Activated naive CD8-positive, alpha-beta T cell treated with anti-CD3 and anti-CD28 coated beads for 36 hours (primary cell): ENCODE measurements around the gene UGT2B10. TPM values are rescaled to one million over a fixed set of nuclear protein-coding genes. Genes with fewer than 3 reads are reported as not detected.
"Not testable (repeated sequence)": the region's sequence is repeated elsewhere in the genome, so short reads cannot be mapped to it uniquely, and the experiment has no call there.

Source experiments
- DNase-seq: peaks from one replicate; pipeline ENCODE4 v3.0.0; 2021
- H3K27ac Mint-ChIP-seq: one replicate; pipeline ENCODE4 v1.8.0; 2022; ENCODE audit warnings: mild to moderate bottlenecking, moderate library complexity, mixed read lengths
- H3K27me3 Mint-ChIP-seq: one replicate; pipeline ENCODE4 v1.8.0; 2022; ENCODE audit warnings: mild to moderate bottlenecking, mixed read lengths
- H3K36me3 Mint-ChIP-seq: one replicate; pipeline ENCODE4 v1.8.0; 2021; ENCODE audit warnings: mild to moderate bottlenecking, mixed read lengths
- H3K4me1 Mint-ChIP-seq: one replicate; pipeline ENCODE4 v1.8.0; 2021; ENCODE audit warnings: mixed read lengths
- H3K4me3 Mint-ChIP-seq: one replicate; pipeline ENCODE4 v1.8.0; 2022; ENCODE audit warnings: mild to moderate bottlenecking, moderate library complexity, mixed read lengths
- H3K9me3 Mint-ChIP-seq: one replicate; pipeline ENCODE4 v1.8.0; 2022; ENCODE audit warnings: mixed read lengths
- total RNA-seq, 2 experiments: library from RNA; stranded (reverse); gene quantifications; one replicate each; pipeline ENCODE4 v1.2.3, GENCODE V29; 2021

UGT2B10 gene
- total RNA-seq, result not detected

GRCh38 chr4:68815617-68816409 is at the start of gene UGT2B10:
UGT2B10 (plus strand) TSS chr4:68815994; CDS start chr4:68816020, 26 bp downstream.
- not testable (repeated sequence) for DNase-seq, H3K36me3 Mint-ChIP-seq, H3K4me1 Mint-ChIP-seq, H3K27me3 Mint-ChIP-seq, H3K4me3 Mint-ChIP-seq, H3K9me3 Mint-ChIP-seq, H3K27ac Mint-ChIP-seq

DNA sequence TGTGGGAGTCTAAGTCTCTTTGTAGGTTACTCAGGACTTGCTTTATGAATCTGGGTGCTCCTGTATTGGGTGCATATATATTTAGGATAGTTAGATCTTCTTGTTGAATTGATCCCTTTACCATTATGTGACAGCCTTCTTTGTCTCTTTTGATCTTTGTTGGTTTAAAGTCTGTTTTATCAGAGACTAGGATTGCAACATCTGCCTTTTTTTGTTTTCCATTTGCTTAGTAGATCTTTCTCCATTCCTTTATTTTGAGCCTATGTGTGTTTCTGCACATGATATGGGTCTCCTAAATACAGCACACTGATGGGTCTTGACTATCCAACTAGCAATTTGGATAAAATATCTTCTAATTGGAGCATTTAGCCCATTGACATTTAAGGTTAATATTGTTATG is 44.0 kb upstream of the UGT2B10 start:
- not testable (repeated sequence) for H3K27me3 Mint-ChIP-seq, H3K36me3 Mint-ChIP-seq, DNase-seq, H3K4me1 Mint-ChIP-seq, H3K4me3 Mint-ChIP-seq, H3K9me3 Mint-ChIP-seq, H3K27ac Mint-ChIP-seq

- Mint-ChIP-seq H3K9me3 (no peaks in the 10 kb centered on the region), H3K27me3 (peaks cover 4% of the 10 kb centered on the region), H3K36me3 (no peaks in the 10 kb centered on the region), H3K4me3 (no peak overlapping the region), H3K4me1 (no peaks in the 10 kb centered on the region), H3K27ac (no peak overlapping the region)
- no peak for DNase-seq
Measured at GRCh38 chr4:68773699-68774098, 42.1 kb upstream of the UGT2B10 start.

DNA sequence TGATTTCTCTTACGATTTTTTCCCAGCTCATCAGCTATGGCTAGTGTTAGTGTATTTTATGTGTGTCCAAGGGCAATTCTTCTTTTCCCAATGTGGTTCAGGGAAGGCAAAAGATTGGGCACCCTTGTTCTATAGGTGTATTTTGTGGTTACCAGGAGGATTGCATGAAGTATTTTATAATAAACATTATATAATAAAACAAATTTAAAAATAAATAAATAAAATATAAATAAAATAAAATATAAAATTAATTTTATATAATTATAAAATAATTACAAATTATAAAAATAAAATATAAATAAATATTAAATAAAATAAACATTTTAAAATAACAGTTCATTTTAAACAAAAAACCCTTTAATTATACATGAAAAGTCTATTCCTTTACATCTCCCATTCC is 35.6 kb upstream of the UGT2B10 start:
- DNase-seq, result no peak
- Mint-ChIP-seq H3K27ac (no peak overlapping the region), H3K4me3 (no peak overlapping the region), H3K27me3 (no peaks in the 10 kb centered on the region), H3K9me3 (peaks cover 22% of the 10 kb centered on the region), H3K36me3 (no peaks in the 10 kb centered on the region), H3K4me1 (no peaks in the 10 kb centered on the region)

GRCh38 chr4:68797048-68797447 is 18.7 kb upstream of the UGT2B10 start:
- no peaks in the 10 kb centered on the region for H3K9me3 Mint-ChIP-seq
- H3K27ac Mint-ChIP-seq, result no peak overlapping the region
- H3K36me3 Mint-ChIP-seq, result no peaks in the 10 kb centered on the region
- H3K4me3 Mint-ChIP-seq, result no peak overlapping the region
- H3K4me1 Mint-ChIP-seq, result no peaks in the 10 kb centered on the region
- no peak for DNase-seq
- H3K27me3 Mint-ChIP-seq, result peaks cover 3% of the 10 kb centered on the region

GRCh38 chr4:68797618-68798017 is 18.2 kb upstream of the UGT2B10 start:
- no peaks in the 10 kb centered on the region for H3K36me3 Mint-ChIP-seq
- H3K27ac Mint-ChIP-seq, result no peak overlapping the region
- no peak for DNase-seq
- H3K4me1 Mint-ChIP-seq, result no peaks in the 10 kb centered on the region
- no peaks in the 10 kb centered on the region for H3K9me3 Mint-ChIP-seq
- peaks cover 2% of the 10 kb centered on the region for H3K27me3 Mint-ChIP-seq
- no peak overlapping the region for H3K4me3 Mint-ChIP-seq

DNA sequence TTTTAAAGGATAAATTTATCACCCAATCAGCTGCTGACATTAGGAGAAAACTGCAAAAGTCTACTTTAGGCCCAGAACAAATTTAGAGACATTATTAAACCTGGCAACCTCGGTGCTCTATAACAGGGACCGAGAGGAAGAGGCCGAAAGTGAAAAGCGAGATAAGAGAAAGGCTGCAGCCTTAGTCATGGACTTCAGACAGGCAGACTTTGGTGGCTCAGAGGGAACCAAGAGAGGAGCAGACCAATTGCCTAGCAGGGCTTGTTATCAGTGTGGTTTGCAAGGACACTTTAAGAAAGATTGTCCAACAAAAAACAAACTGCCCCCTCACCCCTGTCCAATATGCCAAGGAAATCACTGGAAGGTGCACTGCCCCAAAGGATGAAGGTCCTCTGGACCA is 12.8 kb upstream of the UGT2B10 start:
- DNase-seq, result no peak

DNA sequence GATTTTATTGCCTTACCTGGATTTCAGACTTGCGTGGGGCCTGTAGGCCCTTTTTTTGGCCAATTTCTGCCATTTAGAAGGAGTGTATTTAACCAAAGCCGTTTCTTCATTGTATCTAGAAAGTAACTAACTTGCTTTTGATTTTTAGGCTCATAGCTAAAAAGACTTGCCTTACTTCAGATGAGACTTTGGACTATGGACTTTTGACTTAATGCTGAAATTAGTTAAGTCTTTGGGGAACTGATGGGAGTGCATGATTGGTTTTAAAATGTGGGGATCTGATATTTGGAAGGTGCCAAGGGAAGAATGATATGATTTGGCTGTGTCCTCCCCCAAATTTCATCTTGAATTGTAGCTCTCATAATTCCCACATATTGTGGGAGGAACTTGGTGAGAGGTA is 7.7 kb upstream of the UGT2B10 start:
- no peak overlapping the region for H3K4me3 Mint-ChIP-seq
- H3K27me3 Mint-ChIP-seq, result peaks cover 7% of the 10 kb centered on the region
- H3K9me3 Mint-ChIP-seq, result peaks cover 8% of the 10 kb centered on the region
- no peak for DNase-seq
- no peak overlapping the region for H3K27ac Mint-ChIP-seq
- no peaks in the 10 kb centered on the region for H3K36me3 Mint-ChIP-seq
- no peaks in the 10 kb centered on the region for H3K4me1 Mint-ChIP-seq

More for the DNA sequence above, 12.8 kb upstream of the UGT2B10 start:
- no peaks in the 10 kb centered on the region for H3K27me3 Mint-ChIP-seq
- peaks cover 8% of the 10 kb centered on the region for H3K9me3 Mint-ChIP-seq
- H3K4me3 Mint-ChIP-seq, result no peak overlapping the region
- H3K36me3 Mint-ChIP-seq, result no peaks in the 10 kb centered on the region
- H3K4me1 Mint-ChIP-seq, result no peaks in the 10 kb centered on the region
- H3K27ac Mint-ChIP-seq, result no peak overlapping the region

DNA sequence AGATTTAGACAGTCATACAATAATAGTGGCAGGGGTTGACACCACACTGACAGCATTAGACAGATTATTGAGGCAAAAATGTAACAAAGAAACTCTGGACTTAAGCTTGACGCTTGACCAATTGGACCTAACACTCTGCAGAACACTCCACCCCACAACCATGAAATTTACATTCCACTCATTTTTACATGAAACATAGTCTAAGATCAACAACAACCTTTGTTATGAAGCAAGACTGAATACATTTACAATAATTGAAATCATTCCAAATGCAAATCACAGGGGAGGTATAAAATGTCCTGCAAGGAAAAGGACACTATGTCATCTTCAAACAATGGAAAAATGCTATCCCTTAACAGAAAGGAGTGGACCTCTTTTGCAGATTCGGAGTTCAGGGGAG is 4.9 kb upstream of the UGT2B10 start:
- H3K4me1 Mint-ChIP-seq, result no peaks in the 10 kb centered on the region

GRCh38 chr4:68816410-68817265 is 844 bp downstream of the UGT2B10 start:
- H3K4me1 Mint-ChIP-seq, H3K4me3 Mint-ChIP-seq, H3K36me3 Mint-ChIP-seq, H3K27ac Mint-ChIP-seq, H3K27me3 Mint-ChIP-seq, DNase-seq, H3K9me3 Mint-ChIP-seq: not testable (repeated sequence)

More for the DNA sequence above, 4.9 kb upstream of the UGT2B10 start:
- Mint-ChIP-seq H3K27me3 (peaks cover 7% of the 10 kb centered on the region), H3K36me3 (no peaks in the 10 kb centered on the region), H3K27ac (no peak overlapping the region), H3K9me3 (peaks cover 6% of the 10 kb centered on the region), H3K4me3 (no peak overlapping the region)
- no peak for DNase-seq

DNA sequence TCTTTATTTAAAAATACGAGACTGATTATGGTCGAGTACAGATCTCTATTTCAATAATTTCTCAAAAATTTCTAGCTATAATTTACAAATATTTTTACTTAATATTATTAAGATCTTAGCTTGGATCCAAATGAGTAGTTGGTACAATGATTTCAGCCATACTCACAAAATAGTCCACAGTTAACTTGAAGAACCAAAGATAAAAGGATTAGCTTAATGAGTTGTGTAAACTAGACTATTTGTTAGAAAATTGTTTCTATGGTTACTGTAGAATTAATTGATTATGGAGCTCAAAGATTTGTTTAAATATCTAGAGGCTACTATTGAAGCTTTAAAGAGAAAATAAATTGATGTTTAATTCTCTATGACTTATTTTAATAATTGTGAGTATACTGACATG is 1.6 kb downstream of the UGT2B10 start:
- no peak for DNase-seq
- Mint-ChIP-seq H3K4me1 (no peaks in the 10 kb centered on the region), H3K36me3 (no peaks in the 10 kb centered on the region), H3K4me3 (no peak overlapping the region), H3K9me3 (no peaks in the 10 kb centered on the region), H3K27ac (no peak overlapping the region), H3K27me3 (no peaks in the 10 kb centered on the region)

DNA sequence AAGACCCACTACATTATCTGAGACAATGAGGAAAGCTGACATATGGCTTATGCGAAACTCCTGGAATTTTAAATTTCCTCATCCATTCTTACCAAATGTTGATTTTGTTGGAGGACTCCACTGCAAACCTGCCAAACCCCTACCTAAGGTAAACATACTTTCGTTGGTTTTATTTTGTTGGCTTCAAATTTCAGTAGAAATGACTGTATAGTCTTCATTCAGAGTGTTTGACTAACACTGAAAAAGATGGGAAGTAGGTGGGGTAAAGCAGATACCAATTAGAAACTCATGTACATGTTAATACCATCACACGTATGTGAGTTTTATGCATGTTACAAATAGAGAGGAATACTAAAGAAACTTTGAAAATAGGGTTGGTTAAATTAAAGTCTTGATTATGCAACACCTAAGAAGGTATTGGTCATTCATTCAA is 2.3 kb downstream of the UGT2B10 start:
- H3K36me3 Mint-ChIP-seq, H3K9me3 Mint-ChIP-seq, DNase-seq, H3K27me3 Mint-ChIP-seq, H3K4me3 Mint-ChIP-seq, H3K4me1 Mint-ChIP-seq, H3K27ac Mint-ChIP-seq: not testable (repeated sequence)

DNA sequence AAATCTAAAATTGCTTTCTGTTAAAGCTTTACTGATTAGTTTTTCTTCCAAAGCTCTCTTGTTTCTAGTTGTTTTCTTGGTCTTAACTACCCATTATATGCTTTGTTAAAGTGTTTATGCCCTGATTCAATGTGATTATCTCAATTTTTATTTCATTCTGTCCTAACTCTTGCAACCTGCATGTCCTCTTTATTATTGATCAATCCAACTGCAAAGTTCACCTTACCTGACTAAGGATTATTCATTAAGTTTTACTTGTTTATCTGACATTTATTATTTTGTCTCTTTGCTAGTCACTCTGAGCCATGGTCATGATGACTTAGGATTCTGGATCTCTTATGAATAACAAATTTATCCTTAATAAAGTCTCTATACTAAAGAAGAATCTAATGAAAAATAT is 15.8 kb downstream of the UGT2B10 start:
- H3K27me3 Mint-ChIP-seq, result no peaks in the 10 kb centered on the region
- no peak overlapping the region for H3K27ac Mint-ChIP-seq
- H3K36me3 Mint-ChIP-seq, result no peaks in the 10 kb centered on the region
- H3K4me1 Mint-ChIP-seq, result no peaks in the 10 kb centered on the region
- no peak for DNase-seq
- no peaks in the 10 kb centered on the region for H3K9me3 Mint-ChIP-seq
- no peak overlapping the region for H3K4me3 Mint-ChIP-seq

DNA sequence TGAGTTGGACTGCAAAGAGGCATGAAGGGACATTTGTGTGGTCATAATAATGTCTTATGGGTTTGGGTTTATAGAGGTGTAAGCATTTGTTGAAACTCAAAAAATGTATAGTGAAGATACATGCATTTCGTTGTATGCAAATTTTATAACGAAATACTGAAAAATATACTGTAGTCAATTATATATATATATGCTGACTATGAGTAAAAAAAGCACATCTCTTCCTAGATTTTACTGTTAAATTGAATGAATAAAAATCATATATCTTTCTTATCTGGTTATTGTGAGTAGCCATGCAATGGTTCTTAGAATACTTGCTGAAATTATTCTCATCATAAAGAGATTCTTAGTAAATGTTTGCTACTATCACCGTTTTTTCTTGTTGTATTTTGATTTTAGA is 34.5 kb downstream of the UGT2B10 start:
- Mint-ChIP-seq H3K27ac (no peak overlapping the region), H3K4me3 (no peak overlapping the region), H3K4me1 (no peaks in the 10 kb centered on the region), H3K36me3 (no peaks in the 10 kb centered on the region), H3K27me3 (no peaks in the 10 kb centered on the region), H3K9me3 (peaks cover 7% of the 10 kb centered on the region)
- no peak for DNase-seq

DNA sequence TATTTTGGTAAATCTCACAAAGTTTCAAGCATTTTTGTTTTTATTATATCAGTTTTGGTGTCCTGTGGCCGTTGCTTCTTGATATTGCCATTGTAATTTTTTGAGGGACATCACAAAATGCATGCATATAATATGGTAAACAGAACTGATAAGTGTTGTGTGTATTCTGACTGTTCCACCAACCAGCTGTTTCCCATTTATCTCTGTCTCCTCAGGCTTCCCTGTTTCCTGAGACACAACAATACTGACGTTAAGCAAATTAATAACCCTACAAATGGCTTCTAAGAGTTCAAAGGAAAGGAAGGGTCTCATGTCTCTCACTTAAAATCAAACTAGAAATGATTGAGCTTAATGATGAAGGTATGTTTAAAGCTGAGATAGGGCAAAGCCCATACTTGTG is 40.0 kb downstream of the UGT2B10 start:
- Mint-ChIP-seq H3K4me1 (no peaks in the 10 kb centered on the region), H3K27ac (no peak overlapping the region), H3K27me3 (no peaks in the 10 kb centered on the region), H3K9me3 (no peaks in the 10 kb centered on the region), H3K4me3 (no peak overlapping the region), H3K36me3 (no peaks in the 10 kb centered on the region)
- DNase-seq, result no peak

GRCh38 chr4:68858039-68858438 is 42.2 kb downstream of the UGT2B10 start:
- DNase-seq, result no peak
- Mint-ChIP-seq H3K4me3 (no peak overlapping the region), H3K27ac (no peak overlapping the region), H3K36me3 (no peaks in the 10 kb centered on the region), H3K9me3 (no peaks in the 10 kb centered on the region), H3K27me3 (no peaks in the 10 kb centered on the region), H3K4me1 (no peaks in the 10 kb centered on the region)
